ENCODE results near the gene CHPT1.

The CHPT1 gene

GRCh38 chr12:101772012-101772775 is 74.8 kb downstream of the CHPT1 start:
- no peaks in the 10 kb centered on the region for H3K4me1 ChIP-seq (ENCODE audit: control insufficient read depth, insufficient read depth, low read length)
- peaks cover 16% of the 10 kb centered on the region for H3K36me3 ChIP-seq (ENCODE audit: control insufficient read depth, insufficient read depth, low read length)
- H3K9me3 ChIP-seq (ENCODE audit: control insufficient read depth, insufficient read depth, low read length) = no peaks in the 10 kb centered on the region
- no peaks in the 10 kb centered on the region for H3K27me3 ChIP-seq (ENCODE audit: control insufficient read depth, insufficient read depth, low read length)
- H3K4me3 ChIP-seq (ENCODE audit: low read depth, low read length) = no peak overlapping the region
- H3K9ac ChIP-seq (ENCODE audit: low read depth, low read length) = no peak overlapping the region

GRCh38 chr12:101773650-101774162 is 76.3 kb downstream of the CHPT1 start:
- Histone ChIP-seq H3K9ac (ENCODE audit: low read depth, low read length) (no peak overlapping the region), H3K27me3 (ENCODE audit: control insufficient read depth, insufficient read depth, low read length) (no peaks in the 10 kb centered on the region), H3K4me1 (ENCODE audit: control insufficient read depth, insufficient read depth, low read length) (no peaks in the 10 kb centered on the region), H3K9me3 (ENCODE audit: control insufficient read depth, insufficient read depth, low read length) (no peaks in the 10 kb centered on the region), H3K4me3 (ENCODE audit: low read depth, low read length) (no peak overlapping the region), H3K36me3 (ENCODE audit: control insufficient read depth, insufficient read depth, low read length) (peaks cover 15% of the 10 kb centered on the region)

GRCh38 chr12:101775816-101776215 is 78.4 kb downstream of the CHPT1 start:
- peaks cover 8% of the 10 kb centered on the region for H3K36me3 ChIP-seq (ENCODE audit: control insufficient read depth, insufficient read depth, low read length)
- H3K27me3 ChIP-seq (ENCODE audit: control insufficient read depth, insufficient read depth, low read length) = no peaks in the 10 kb centered on the region
- H3K4me1 ChIP-seq (ENCODE audit: control insufficient read depth, insufficient read depth, low read length) = no peaks in the 10 kb centered on the region
- H3K9ac ChIP-seq (ENCODE audit: low read depth, low read length) = no peak overlapping the region
- no peaks in the 10 kb centered on the region for H3K9me3 ChIP-seq (ENCODE audit: control insufficient read depth, insufficient read depth, low read length)
- no peak overlapping the region for H3K4me3 ChIP-seq (ENCODE audit: low read depth, low read length)

- Histone ChIP-seq H3K4me3 (ENCODE audit: low read depth, low read length) (no peak overlapping the region), H3K27me3 (ENCODE audit: control insufficient read depth, insufficient read depth, low read length) (no peaks in the 10 kb centered on the region), H3K36me3 (ENCODE audit: control insufficient read depth, insufficient read depth, low read length) (peaks cover 5% of the 10 kb centered on the region), H3K4me1 (ENCODE audit: control insufficient read depth, insufficient read depth, low read length) (no peaks in the 10 kb centered on the region), H3K9me3 (ENCODE audit: control insufficient read depth, insufficient read depth, low read length) (no peaks in the 10 kb centered on the region), H3K9ac (ENCODE audit: low read depth, low read length) (no peak overlapping the region)
These were observed 80.0 kb downstream of the CHPT1 start for GRCh38 chr12:101777485-101777884.

- Histone ChIP-seq H3K4me3 (ENCODE audit: low read depth, low read length) (no peak overlapping the region), H3K27me3 (ENCODE audit: control insufficient read depth, insufficient read depth, low read length) (no peaks in the 10 kb centered on the region), H3K9ac (ENCODE audit: low read depth, low read length) (no peak overlapping the region), H3K4me1 (ENCODE audit: control insufficient read depth, insufficient read depth, low read length) (no peaks in the 10 kb centered on the region), H3K36me3 (ENCODE audit: control insufficient read depth, insufficient read depth, low read length) (peaks cover 5% of the 10 kb centered on the region), H3K9me3 (ENCODE audit: control insufficient read depth, insufficient read depth, low read length) (no peaks in the 10 kb centered on the region)
These were observed 80.5 kb downstream of the CHPT1 start for GRCh38 chr12:101777978-101778377.

Data from iPS-15b (cell line).